ENCODE measurements around the gene RBBP5. TPM values are rescaled to one million over a fixed set of nuclear protein-coding genes. Genes with fewer than 3 reads are reported as not detected.

The RBBP5 gene
- total RNA-seq, 1 donor from 2014 or later, result 11.4 TPM

GRCh38 chr1:205144046-205144720 lies 22.4 kb upstream of the RBBP5 start:
- DNase-seq (ENCODE audit: low spot score), result no peak
- Mint-ChIP-seq H3K9me3 (ENCODE audit: unreplicated experiment) (no peaks in the 10 kb centered on the region), H3K4me1 (ENCODE audit: unreplicated experiment) (no peaks in the 10 kb centered on the region), H3K4me3 (ENCODE audit: unreplicated experiment) (no peak overlapping the region), H3K27me3 (ENCODE audit: unreplicated experiment) (no peaks in the 10 kb centered on the region), H3K36me3 (ENCODE audit: low read depth, unreplicated experiment) (peaks cover 11% of the 10 kb centered on the region), H3K27ac (ENCODE audit: unreplicated experiment) (no peak overlapping the region)
- no peak for TF ChIP-seq CTCF (IDR thresholded peaks at IDR 0.05; ENCODE audit: unreplicated experiment)

GRCh38 chr1:205142102-205142469 lies 20.3 kb upstream of the RBBP5 start:
- Mint-ChIP-seq H3K27me3 (ENCODE audit: unreplicated experiment) (no peaks in the 10 kb centered on the region), H3K9me3 (ENCODE audit: unreplicated experiment) (no peaks in the 10 kb centered on the region), H3K27ac (ENCODE audit: unreplicated experiment) (no peak overlapping the region), H3K36me3 (ENCODE audit: low read depth, unreplicated experiment) (peaks cover under 1% of the 10 kb centered on the region), H3K4me3 (ENCODE audit: unreplicated experiment) (no peak overlapping the region), H3K4me1 (ENCODE audit: unreplicated experiment) (no peaks in the 10 kb centered on the region)
- TF ChIP-seq CTCF (IDR thresholded peaks at IDR 0.05; ENCODE audit: unreplicated experiment), result no peak
- no peak for DNase-seq (ENCODE audit: low spot score)

GRCh38 chr1:205141236-205142101 lies 19.7 kb upstream of the RBBP5 start:
- Mint-ChIP-seq H3K27ac (ENCODE audit: unreplicated experiment) (no peak overlapping the region), H3K4me3 (ENCODE audit: unreplicated experiment) (no peak overlapping the region), H3K27me3 (ENCODE audit: unreplicated experiment) (no peaks in the 10 kb centered on the region), H3K9me3 (ENCODE audit: unreplicated experiment) (no peaks in the 10 kb centered on the region), H3K36me3 (ENCODE audit: low read depth, unreplicated experiment) (no peaks in the 10 kb centered on the region), H3K4me1 (ENCODE audit: unreplicated experiment) (no peaks in the 10 kb centered on the region)
- TF ChIP-seq CTCF (IDR thresholded peaks at IDR 0.05; ENCODE audit: unreplicated experiment), result peak; percentile 79
- peak; percentile 79 for DNase-seq (ENCODE audit: low spot score)

- no peaks in the 10 kb centered on the region for H3K9me3 Mint-ChIP-seq (ENCODE audit: unreplicated experiment)
- TF ChIP-seq CTCF (IDR thresholded peaks at IDR 0.05; ENCODE audit: unreplicated experiment), result no peak
- DNase-seq (ENCODE audit: low spot score), result no peak
- H3K27me3 Mint-ChIP-seq (ENCODE audit: unreplicated experiment), result no peaks in the 10 kb centered on the region
- H3K36me3 Mint-ChIP-seq (ENCODE audit: low read depth, unreplicated experiment), result no peaks in the 10 kb centered on the region
- no peak overlapping the region for H3K4me3 Mint-ChIP-seq (ENCODE audit: unreplicated experiment)
- H3K27ac Mint-ChIP-seq (ENCODE audit: unreplicated experiment), result no peak overlapping the region
- no peaks in the 10 kb centered on the region for H3K4me1 Mint-ChIP-seq (ENCODE audit: unreplicated experiment)
Observed at GRCh38 chr1:205140113-205140512, 18.3 kb upstream of the RBBP5 start.

GRCh38 chr1:205137901-205138300 lies 16.1 kb upstream of the RBBP5 start:
- Mint-ChIP-seq H3K36me3 (ENCODE audit: low read depth, unreplicated experiment) (no peaks in the 10 kb centered on the region), H3K27ac (ENCODE audit: unreplicated experiment) (no peak overlapping the region), H3K9me3 (ENCODE audit: unreplicated experiment) (no peaks in the 10 kb centered on the region), H3K4me1 (ENCODE audit: unreplicated experiment) (no peaks in the 10 kb centered on the region), H3K4me3 (ENCODE audit: unreplicated experiment) (no peak overlapping the region), H3K27me3 (ENCODE audit: unreplicated experiment) (no peaks in the 10 kb centered on the region)
- TF ChIP-seq CTCF (IDR thresholded peaks at IDR 0.05; ENCODE audit: unreplicated experiment), result no peak
- DNase-seq (ENCODE audit: low spot score), result no peak

Data from endothelial cell (in vitro differentiated cells).